Measurements from ENCODE around the gene SRSF3.
A peak's percentile ranks its signal among the peaks of the same experiment; 100 is the strongest.
"Not testable (repeated sequence)": the region's sequence is repeated elsewhere in the genome, so short reads cannot be mapped to it uniquely, and the experiment has no call there.

SRSF3 gene

DNA sequence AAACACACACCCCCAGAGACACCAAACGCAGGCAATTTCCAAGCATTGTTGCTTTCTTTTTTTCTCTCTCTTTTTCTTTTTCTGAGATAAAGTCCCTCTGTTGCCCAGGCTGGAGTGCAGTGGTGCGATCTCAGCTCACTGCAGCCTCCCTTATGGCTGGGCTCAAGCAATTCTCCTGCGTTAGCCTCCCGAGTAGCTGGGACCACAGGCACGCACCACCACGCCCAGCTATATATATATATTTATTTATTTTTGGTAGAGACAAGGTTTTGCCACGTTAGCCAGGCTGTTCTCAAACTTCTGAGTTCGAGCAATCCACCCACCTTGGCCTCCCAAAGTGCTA, 14.0 kb upstream of the SRSF3 start:
- Histone ChIP-seq H3K27ac (no peak overlapping the region), H3K4me2 (ENCODE audit: low read length) (no peak overlapping the region), H3K9ac (no peak overlapping the region), H3K27me3 (ENCODE audit: control insufficient read depth, insufficient read depth, low read length) (no peaks in the 10 kb centered on the region), H3K36me3 (ENCODE audit: control insufficient read depth, insufficient read depth, low read length) (no peaks in the 10 kb centered on the region), H2AFZ (peak overlapping the region; percentile 23), H3K79me2 (no peaks in the 10 kb centered on the region), H3K4me3 (ENCODE audit: low read depth, low read length) (no peak overlapping the region), H3K4me1 (no peaks in the 10 kb centered on the region), H3K9me3 (ENCODE audit: control insufficient read depth, low read length) (no peaks in the 10 kb centered on the region)
- TF ChIP-seq, protein P1, sequence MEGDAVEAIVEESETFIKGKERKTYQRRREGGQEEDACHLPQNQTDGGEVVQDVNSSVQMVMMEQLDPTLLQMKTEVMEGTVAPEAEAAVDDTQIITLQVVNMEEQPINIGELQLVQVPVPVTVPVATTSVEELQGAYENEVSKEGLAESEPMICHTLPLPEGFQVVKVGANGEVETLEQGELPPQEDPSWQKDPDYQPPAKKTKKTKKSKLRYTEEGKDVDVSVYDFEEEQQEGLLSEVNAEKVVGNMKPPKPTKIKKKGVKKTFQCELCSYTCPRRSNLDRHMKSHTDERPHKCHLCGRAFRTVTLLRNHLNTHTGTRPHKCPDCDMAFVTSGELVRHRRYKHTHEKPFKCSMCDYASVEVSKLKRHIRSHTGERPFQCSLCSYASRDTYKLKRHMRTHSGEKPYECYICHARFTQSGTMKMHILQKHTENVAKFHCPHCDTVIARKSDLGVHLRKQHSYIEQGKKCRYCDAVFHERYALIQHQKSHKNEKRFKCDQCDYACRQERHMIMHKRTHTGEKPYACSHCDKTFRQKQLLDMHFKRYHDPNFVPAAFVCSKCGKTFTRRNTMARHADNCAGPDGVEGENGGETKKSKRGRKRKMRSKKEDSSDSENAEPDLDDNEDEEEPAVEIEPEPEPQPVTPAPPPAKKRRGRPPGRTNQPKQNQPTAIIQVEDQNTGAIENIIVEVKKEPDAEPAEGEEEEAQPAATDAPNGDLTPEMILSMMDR (IDR thresholded peaks at IDR 0.05) = no peak

DNA sequence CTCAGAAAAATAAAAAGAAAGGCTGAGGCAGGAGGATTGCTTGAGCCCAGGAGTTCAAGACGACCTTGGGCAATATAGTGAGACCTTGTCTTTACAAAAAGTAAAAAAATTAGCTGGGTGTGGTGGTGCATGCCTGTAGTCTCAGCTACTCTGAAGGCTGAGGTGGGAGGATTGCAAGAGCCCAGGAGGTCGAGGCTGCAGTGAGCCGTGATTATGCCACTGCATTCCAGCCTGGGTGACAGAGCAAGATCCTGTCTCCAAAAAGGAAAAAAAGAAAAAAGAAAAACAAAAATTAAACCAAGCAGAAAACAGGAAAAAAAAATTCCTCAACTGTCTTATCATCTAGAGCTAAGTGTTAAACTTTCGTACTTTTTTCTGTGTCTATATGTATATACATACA, 12.4 kb upstream of the SRSF3 start:
- Histone ChIP-seq H3K79me2 (no peaks in the 10 kb centered on the region), H3K36me3 (ENCODE audit: control insufficient read depth, insufficient read depth, low read length) (no peaks in the 10 kb centered on the region), H3K9ac (no peak overlapping the region), H3K4me2 (ENCODE audit: low read length) (no peak overlapping the region), H3K9me3 (ENCODE audit: control insufficient read depth, low read length) (no peaks in the 10 kb centered on the region), H3K27ac (no peak overlapping the region), H2AFZ (no peak overlapping the region), H3K4me1 (no peaks in the 10 kb centered on the region), H3K27me3 (ENCODE audit: control insufficient read depth, insufficient read depth, low read length) (no peaks in the 10 kb centered on the region), H3K4me3 (ENCODE audit: low read depth, low read length) (no peak overlapping the region)
- TF ChIP-seq, protein P1 (IDR thresholded peaks at IDR 0.05) = no peak

DNA sequence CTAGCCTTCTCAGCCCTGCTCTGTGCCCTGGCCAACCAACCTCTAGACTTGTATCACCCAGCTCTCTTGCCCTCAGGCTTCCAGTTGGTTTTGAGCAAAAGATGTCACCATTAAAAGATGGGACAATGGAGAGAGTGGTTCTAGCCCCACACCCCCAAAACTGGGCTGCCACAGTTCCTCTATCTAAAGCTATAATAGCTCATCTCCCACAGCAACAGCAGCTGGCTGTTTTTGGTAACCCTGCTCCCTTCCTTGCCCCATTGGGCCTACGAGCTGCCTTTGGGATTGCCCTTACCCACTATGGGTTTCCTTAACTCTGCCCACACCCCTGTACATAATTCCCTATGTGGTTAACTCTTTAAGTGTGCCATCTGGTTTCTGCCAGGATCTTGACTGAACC, 7.6 kb upstream of the SRSF3 start:
- Histone ChIP-seq H3K4me1 (no peaks in the 10 kb centered on the region), H3K9me3 (ENCODE audit: control insufficient read depth, low read length) (no peaks in the 10 kb centered on the region), H3K4me2 (ENCODE audit: low read length) (no peak overlapping the region), H3K27me3 (ENCODE audit: control insufficient read depth, insufficient read depth, low read length) (no peaks in the 10 kb centered on the region), H3K9ac (no peak overlapping the region), H2AFZ (no peak overlapping the region), H3K36me3 (ENCODE audit: control insufficient read depth, insufficient read depth, low read length) (no peaks in the 10 kb centered on the region), H3K27ac (no peak overlapping the region), H3K4me3 (ENCODE audit: low read depth, low read length) (no peak overlapping the region), H3K79me2 (no peaks in the 10 kb centered on the region)
- TF ChIP-seq, protein P1 (IDR thresholded peaks at IDR 0.05) = no peak

DNA sequence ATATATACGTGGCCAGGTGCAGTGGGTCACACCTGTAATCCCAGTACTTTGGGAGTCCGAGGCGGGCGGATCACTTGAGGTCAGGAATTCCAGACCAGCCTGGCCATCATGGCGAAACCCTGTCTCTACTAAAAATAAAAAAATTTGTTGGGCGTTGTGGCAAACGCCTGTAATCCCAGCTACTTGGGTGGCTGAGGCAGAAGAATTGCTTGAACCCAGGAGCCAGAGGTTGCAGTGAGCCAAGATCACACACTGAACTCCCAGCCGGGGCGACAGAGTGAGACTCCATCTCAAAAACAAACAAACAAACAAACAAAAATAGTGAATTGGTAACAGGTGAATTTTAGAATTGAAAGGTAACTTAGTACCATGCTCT, 5.1 kb upstream of the SRSF3 start:
- not testable (repeated sequence) for H3K4me3 ChIP-seq (ENCODE audit: low read depth, low read length); H3K79me2 ChIP-seq; H3K27ac ChIP-seq; H3K36me3 ChIP-seq (ENCODE audit: control insufficient read depth, insufficient read depth, low read length); H3K9ac ChIP-seq; H3K9me3 ChIP-seq (ENCODE audit: control insufficient read depth, low read length); H3K27me3 ChIP-seq (ENCODE audit: control insufficient read depth, insufficient read depth, low read length); H2AFZ ChIP-seq; H3K4me2 ChIP-seq (ENCODE audit: low read length); H3K4me1 ChIP-seq

DNA sequence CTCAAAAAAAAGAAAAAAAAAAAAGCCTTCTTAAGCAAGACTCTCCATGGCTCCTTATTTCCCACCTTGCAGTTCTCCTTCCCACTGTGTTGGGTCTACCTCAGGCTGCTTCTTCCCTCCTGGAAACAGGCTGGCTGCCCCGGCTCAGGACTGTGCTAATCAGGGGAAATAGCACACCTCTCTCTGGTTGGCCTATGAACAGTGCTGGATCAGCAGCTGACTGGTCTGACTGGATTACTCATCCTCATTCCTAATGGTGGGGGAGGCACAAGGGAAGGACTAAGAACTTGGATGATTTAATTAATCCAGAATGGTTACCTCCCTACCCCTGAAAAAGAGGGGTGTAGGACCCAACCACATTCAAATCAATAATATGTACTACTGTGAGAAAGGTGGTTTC, 3.9 kb upstream of the SRSF3 start:
- Histone ChIP-seq H2AFZ (no peak overlapping the region), H3K9me3 (ENCODE audit: control insufficient read depth, low read length) (no peaks in the 10 kb centered on the region), H3K79me2 (peaks cover 8% of the 10 kb centered on the region), H3K4me3 (ENCODE audit: low read depth, low read length) (no peak overlapping the region), H3K36me3 (ENCODE audit: control insufficient read depth, insufficient read depth, low read length) (no peaks in the 10 kb centered on the region), H3K4me1 (peaks cover 5% of the 10 kb centered on the region), H3K27me3 (ENCODE audit: control insufficient read depth, insufficient read depth, low read length) (no peaks in the 10 kb centered on the region), H3K9ac (no peak overlapping the region), H3K4me2 (ENCODE audit: low read length) (no peak overlapping the region), H3K27ac (no peak overlapping the region)
- TF ChIP-seq, protein P1 (IDR thresholded peaks at IDR 0.05) = no peak
